GM12864 (cell line): Measurements from ENCODE around the gene FLT3LG.
A peak's percentile ranks its signal among the peaks of the same experiment; 100 is the strongest.

Source experiments
- DNase-seq: peaks from one replicate; pipeline ENCODE4 v3.0.0-alpha.2; 2011; ENCODE audit warnings: low read depth
- H3K4me3 ChIP-seq: 2 replicates; pipeline ENCODE4 v1.5.1; 2011; ENCODE audit warnings: mild to moderate bottlenecking, low read depth, low read length, control low read depth
- TF ChIP-seq, protein P1 (sequence below): IDR thresholded peaks from 2 replicates; pipeline ENCODE4 v1.5.1; 2011; ENCODE audit warnings: low read depth, mild to moderate bottlenecking, moderate library complexity, low read length, control low read depth, inconsistent platforms; ENCODE audit errors: missing control alignments

Gene FLT3LG

DNA sequence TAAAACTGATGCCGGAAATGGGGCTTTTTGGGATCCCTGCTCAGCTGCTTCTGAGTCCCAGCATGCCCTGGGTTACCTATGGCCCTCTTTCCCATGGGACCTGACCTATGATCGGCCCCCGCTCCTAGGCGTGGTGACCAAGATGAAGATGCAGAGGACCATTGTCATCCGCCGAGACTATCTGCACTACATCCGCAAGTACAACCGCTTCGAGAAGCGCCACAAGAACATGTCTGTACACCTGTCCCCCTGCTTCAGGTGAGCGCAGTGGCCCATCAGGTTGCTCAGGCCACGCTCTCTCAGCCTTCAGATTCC lies 23.7 kb downstream of the FLT3LG start:
- no peak for DNase-seq
- peak overlapping the region; percentile 76 for H3K4me3 ChIP-seq
- TF ChIP-seq, protein P1, sequence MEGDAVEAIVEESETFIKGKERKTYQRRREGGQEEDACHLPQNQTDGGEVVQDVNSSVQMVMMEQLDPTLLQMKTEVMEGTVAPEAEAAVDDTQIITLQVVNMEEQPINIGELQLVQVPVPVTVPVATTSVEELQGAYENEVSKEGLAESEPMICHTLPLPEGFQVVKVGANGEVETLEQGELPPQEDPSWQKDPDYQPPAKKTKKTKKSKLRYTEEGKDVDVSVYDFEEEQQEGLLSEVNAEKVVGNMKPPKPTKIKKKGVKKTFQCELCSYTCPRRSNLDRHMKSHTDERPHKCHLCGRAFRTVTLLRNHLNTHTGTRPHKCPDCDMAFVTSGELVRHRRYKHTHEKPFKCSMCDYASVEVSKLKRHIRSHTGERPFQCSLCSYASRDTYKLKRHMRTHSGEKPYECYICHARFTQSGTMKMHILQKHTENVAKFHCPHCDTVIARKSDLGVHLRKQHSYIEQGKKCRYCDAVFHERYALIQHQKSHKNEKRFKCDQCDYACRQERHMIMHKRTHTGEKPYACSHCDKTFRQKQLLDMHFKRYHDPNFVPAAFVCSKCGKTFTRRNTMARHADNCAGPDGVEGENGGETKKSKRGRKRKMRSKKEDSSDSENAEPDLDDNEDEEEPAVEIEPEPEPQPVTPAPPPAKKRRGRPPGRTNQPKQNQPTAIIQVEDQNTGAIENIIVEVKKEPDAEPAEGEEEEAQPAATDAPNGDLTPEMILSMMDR, result no peak

- DNase-seq, result no peak
- H3K4me3 ChIP-seq, result peak overlapping the region; percentile 76
- TF ChIP-seq, protein P1, result no peak
These were observed 24.5 kb downstream of the FLT3LG start for GRCh38 chr19:49498475-49498874.

DNA sequence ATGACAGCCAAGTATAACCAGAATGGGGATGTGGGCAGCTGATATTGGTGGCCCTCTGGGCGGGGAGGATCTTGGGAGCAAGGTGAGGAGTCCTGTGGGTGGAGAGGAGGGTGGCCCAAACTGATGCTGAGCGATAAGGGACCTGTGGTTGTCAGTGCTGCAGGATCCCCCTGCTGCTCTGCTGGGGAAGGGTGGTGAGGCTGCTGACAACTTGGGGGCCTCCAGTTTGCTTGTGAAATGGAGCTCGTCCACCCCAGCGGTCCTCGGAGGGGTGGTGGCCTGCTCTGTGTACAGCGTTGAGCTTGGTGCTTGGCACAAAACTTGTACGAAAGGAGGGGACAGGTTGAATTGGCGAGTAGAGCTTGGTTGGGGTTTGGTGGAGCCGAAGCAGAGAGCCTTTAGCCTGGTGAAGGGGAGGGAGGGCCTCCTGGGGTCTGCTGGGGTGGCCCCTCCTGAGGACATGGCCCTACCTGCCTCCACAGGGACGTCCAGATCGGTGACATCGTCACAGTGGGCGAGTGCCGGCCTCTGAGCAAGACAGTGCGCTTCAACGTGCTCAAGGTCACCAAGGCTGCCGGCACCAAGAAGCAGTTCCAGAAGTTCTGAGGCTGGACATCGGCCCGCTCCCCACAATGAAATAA lies 25.1 kb downstream of the FLT3LG start:
- TF ChIP-seq, protein P1, result no peak
- H3K4me3 ChIP-seq, result peak overlapping the region; percentile 76
- DNase-seq, result no peak

GRCh38 chr19:49502866-49503581 lies 29.0 kb downstream of the FLT3LG start:
- TF ChIP-seq, protein P1, result peak; percentile 54

DNA sequence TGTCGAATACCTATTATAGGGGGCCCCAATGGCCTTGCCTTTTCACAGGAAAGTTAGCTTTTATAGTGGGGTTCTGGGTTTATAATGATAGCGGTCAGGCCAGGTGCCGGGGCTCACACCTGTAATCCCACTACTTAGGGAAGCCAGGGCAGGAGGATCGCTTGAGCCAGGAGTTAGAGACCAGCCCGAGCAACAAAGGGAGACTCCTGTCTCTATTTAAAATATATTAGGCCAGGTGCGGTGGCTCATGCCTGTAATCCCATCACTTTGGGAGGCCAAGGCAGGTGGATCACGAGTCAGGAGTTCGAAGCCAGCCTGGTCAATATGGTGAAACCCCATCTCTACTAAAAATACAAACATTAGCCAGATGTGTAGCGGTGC lies 29.6 kb downstream of the FLT3LG start:
- TF ChIP-seq, protein P1, result no peak
- no peak for DNase-seq
- no peak overlapping the region for H3K4me3 ChIP-seq

More at GRCh38 chr19:49502866-49503581, 29.0 kb downstream of the FLT3LG start:
- DNase-seq, result no peak
- H3K4me3 ChIP-seq, result no peak overlapping the region

- TF ChIP-seq, protein P1, result peak; percentile 87
- DNase-seq, result no peak
- no peak overlapping the region for H3K4me3 ChIP-seq
These were observed 32.6 kb downstream of the FLT3LG start for GRCh38 chr19:49506575-49507105.
